ENCODE data around the gene MAPK6. TPM values are rescaled to one million over a fixed set of nuclear protein-coding genes. Genes with fewer than 3 reads are reported as not detected.

The MAPK6 gene
- total and polyA plus RNA-seq, 2 of the 4 experiments (the other 2 are of a cell fraction): 22.6 to 60.6 TPM

- Histone ChIP-seq H2BK15ac (ENCODE audit: low read depth, low read length) (no peak overlapping the region), H4K91ac (ENCODE audit: insufficient read depth, low read depth, low read length) (no peak overlapping the region), H4K8ac (ENCODE audit: low read depth in 2 of 2, low read length in 2 of 2) (no peak overlapping the region), H3K18ac (ENCODE audit: low read depth, low read length) (no peak overlapping the region), H3K56ac (ENCODE audit: extremely low read depth, insufficient read depth, low read length) (no peak overlapping the region), H3K23ac (ENCODE audit: low read depth, low read length) (no peak overlapping the region), H2AFZ (replicated peaks; ENCODE audit: low read length, poor library complexity) (no peak overlapping the region), H2AK9ac (replicated peaks; ENCODE audit: low read depth, low read length, poor library complexity) (no peak overlapping the region), H3K27me3 (ENCODE audit: control insufficient read depth, insufficient read depth, low read length) (peaks cover 22% of the 10 kb centered on the region), H2BK20ac (ENCODE audit: low read depth, low read length) (no peak overlapping the region), H3K27ac (ENCODE audit: insufficient read depth, low read length) (no peak overlapping the region), H3K9me3 (ENCODE audit: control insufficient read depth, insufficient read depth, low read length) (no peaks in the 10 kb centered on the region), H3K9me1 (ENCODE audit: insufficient read depth, low read length) (peaks cover 6% of the 10 kb centered on the region), H4K20me1 (ENCODE audit: insufficient read depth, low read length) (no peaks in the 10 kb centered on the region), H2BK5ac (ENCODE audit: low read depth, low read length, poor library complexity, severe bottlenecking) (no peak overlapping the region), H3K4me3 (ENCODE audit: insufficient read depth, low read depth, low read length) (no peak overlapping the region), H2BK120ac (ENCODE audit: low read depth, low read length) (no peak overlapping the region), H3K79me1 (ENCODE audit: low read depth in 1 of 2, low read length in 2 of 2) (no peaks in the 10 kb centered on the region), H3K14ac (replicated peaks; ENCODE audit: low read depth, low read length) (no peak overlapping the region), H3K4ac (ENCODE audit: low read depth, low read length) (no peak overlapping the region), H4K5ac (ENCODE audit: low read depth, low read length) (no peak overlapping the region), H3K36me3 (ENCODE audit: control insufficient read depth, insufficient read depth, low read length) (no peaks in the 10 kb centered on the region), H3K4me2 (ENCODE audit: low read depth, low read length) (no peak overlapping the region), H3K4me1 (ENCODE audit: control insufficient read depth, insufficient read depth, low read length) (peaks cover 6% of the 10 kb centered on the region), H3K9ac (ENCODE audit: low read depth, low read length) (no peak overlapping the region), H2AK5ac (ENCODE audit: low read depth, low read length) (no peak overlapping the region)
- ATAC-seq (ENCODE audit: low read depth) (no peak), DNase-seq (no peak)
- in situ Hi-C loops (cut with MboI; ENCODE audit: low sequenced_read_pairs) (no loop called here), intact Hi-C loops (cut with micrococcal nuclease) (no loop called here), dilution Hi-C loops (cut with HindIII; ENCODE audit: low sequenced_read_pairs, unreplicated experiment) (no loop called here)
- POLR2A ChIA-PET (ENCODE audit: unreplicated experiment): no interaction called here
- no TSS peak for BruUV-seq (replicated peaks)
- no peak for TF ChIP-seq CHD1 (IDR thresholded peaks at IDR 0.05; ENCODE audit: low read depth, low read length)
- CTCF ChIA-PET: interaction anchor here (1.1 kb wide), 1 partner anchor 101 kb away, joined by 3 read pairs; no protein-coding TSS in a partner anchor
- WGBS, 2 experiments (ENCODE audit: extremely low coverage in 2 of 2, insufficient read length in 1 of 2): no CpG with 5 or more reads among the region's 6 CpGs
Measured at GRCh38 chr15:52107238-52107637, 88.2 kb downstream of the MAPK6 start.

Data from IMR-90 (cell line).